OCI-LY7 (cell line): Measurements from ENCODE around the gene TMEM178B. TPM values are rescaled to one million over a fixed set of nuclear protein-coding genes. Genes with fewer than 3 reads are reported as not detected.

Experiments used
- BruUV-seq: library from RNA; stranded (reverse); fragments of 400-500 nt; replicated peaks from 2 replicates; lab custom pipeline; 2021; lab: Mats Ljungman, UMichigan
- CTCF ChIA-PET: fragments of 300-600 bp; sonication (Branson Sonifier 250); formaldehyde crosslinking; loops from one replicate; lab custom pipeline; 2022; ENCODE audit warnings: antibody characterized with exemption; ENCODE audit not compliant: unreplicated experiment; lab: Charles Lee
- POLR2A ChIA-PET: fragments of 300-600 bp; sonication (Branson Sonifier 250); formaldehyde crosslinking; loops from one replicate; lab custom pipeline; 2022; ENCODE audit warnings: antibody characterized with exemption; lab: Charles Lee
- DNase-seq: peaks from one replicate; pipeline ENCODE4 v3.0.0-alpha.2; 2015; ENCODE audit warnings: low spot score
- H2AFZ ChIP-seq: fragments of 200-600 bp; sonication (generic), shearing (Covaris generic); 2 replicates; pipeline ENCODE4 v1.6.1; 2014; ENCODE audit warnings: mild to moderate bottlenecking, antibody characterized with exemption, low read length, moderate library complexity
- H3K27ac ChIP-seq: fragments of 200-600 bp; sonication (generic); 2 replicates; pipeline ENCODE4 v1.5.1; 2014; ENCODE audit warnings: mixed run types, low read depth, mild to moderate bottlenecking, moderate library complexity, low read length, inconsistent platforms; ENCODE audit not compliant: poor library complexity, severe bottlenecking
- H3K36me3 ChIP-seq: fragments of 200-600 bp; sonication (generic); 2 replicates; pipeline ENCODE4 v1.6.1; 2014; ENCODE audit warnings: mild to moderate bottlenecking, antibody characterized with exemption, low read length, moderate library complexity, mixed read lengths; ENCODE audit not compliant: insufficient read depth
- H3K4me1 ChIP-seq: fragments of 200-600 bp; sonication (generic); 2 replicates; pipeline ENCODE4 v1.5.1; 2014; ENCODE audit warnings: mild to moderate bottlenecking, low read length; ENCODE audit not compliant: insufficient read depth, poor library complexity, severe bottlenecking
- H3K4me2 ChIP-seq: fragments of 200-600 bp; sonication (generic); 2 replicates; pipeline ENCODE4 v1.6.1; 2014; ENCODE audit warnings: mild to moderate bottlenecking, low read length
- H3K4me3 ChIP-seq: fragments of 200-600 bp; sonication (generic); 2 replicates; pipeline ENCODE4 v1.5.1; 2014; ENCODE audit warnings: mild to moderate bottlenecking, low read depth, low read length; ENCODE audit not compliant: poor library complexity, severe bottlenecking
- H3K79me2 ChIP-seq: fragments of 200-600 bp; sonication (generic); 2 replicates; pipeline ENCODE4 v1.6.1; 2016; ENCODE audit warnings: low read depth, mild to moderate bottlenecking, low read length, moderate library complexity, mixed read lengths; ENCODE audit not compliant: insufficient read depth
- H3K9me2 ChIP-seq: fragments of 200-600 bp; sonication (generic); 2 replicates; pipeline ENCODE4 v1.6.1; 2016; ENCODE audit warnings: mild to moderate bottlenecking, low read length, mixed read lengths; ENCODE audit not compliant: insufficient read depth
- H3K9me3 ChIP-seq: fragments of 200-600 bp; sonication (generic); 2 replicates; pipeline ENCODE4 v1.6.1; 2014; ENCODE audit warnings: mild to moderate bottlenecking, mixed run types, low read length, mixed read lengths
- H4K20me1 ChIP-seq: fragments of 200-600 bp; sonication (generic); 2 replicates; pipeline ENCODE4 v1.6.1; 2014; ENCODE audit warnings: mild to moderate bottlenecking, antibody characterized with exemption, low read length, moderate library complexity, mixed read lengths; ENCODE audit not compliant: insufficient read depth
- CTCF ChIP-seq: fragments of 200-600 bp; sonication (generic); conservative IDR thresholded peaks from 2 replicates; pipeline ENCODE4 v1.5.1; 2014; ENCODE audit warnings: mild to moderate bottlenecking, antibody characterized with exemption, low read length, moderate library complexity, mixed read lengths
- EZH2phosphoT487 ChIP-seq: fragments of 200-600 bp; sonication (generic); IDR thresholded peaks from 2 replicates; pipeline ENCODE4 v1.6.1; 2018; ENCODE audit warnings: low read depth, borderline replicate concordance, mild to moderate bottlenecking, mixed run types, antibody characterized with exemption, low read length, moderate library complexity, mixed read lengths
- intact Hi-C: fragments of 100-400 bp; cut with micrococcal nuclease; formaldehyde crosslinking; loops from one replicate; pipeline ENCODE4 v1.10.0; 2022; ENCODE audit not compliant: unreplicated experiment
- total RNA-seq, 2 experiments: library from RNA; depleted of rRNA in 1 of 2; stranded (reverse); fragments of >200 nt in 1 of 2; shearing (Covaris generic) in 1 of 2; gene quantifications; 2 replicates each; pipeline ENCODE4 v1.2.3, GENCODE V29; 2014 to 2022

Gene TMEM178B
- total RNA-seq, 2 experiments from 2014 or later: not detected

- Histone ChIP-seq H3K9me3 (no peaks in the 10 kb centered on the region), H3K4me3 (no peak overlapping the region), H4K20me1 (no peaks in the 10 kb centered on the region), H3K36me3 (no peaks in the 10 kb centered on the region), H3K4me1 (no peaks in the 10 kb centered on the region), H2AFZ (no peak overlapping the region), H3K79me2 (no peaks in the 10 kb centered on the region), H3K4me2 (no peak overlapping the region), H3K27ac (no peak overlapping the region), H3K9me2 (no peaks in the 10 kb centered on the region)
- ChIA-PET POLR2A (interaction anchor here (0.7 to 1.2 kb wide), 2 partner anchors 10 to 347 kb away, joined by 3 to 6 read pairs; no protein-coding TSS in a partner anchor), CTCF (no interaction called here)
- no TSS peak for BruUV-seq
- no peak for TF ChIP-seq CTCF
- TF ChIP-seq EZH2phosphoT487: no peak
- intact Hi-C loops: no loop called here
- DNase-seq: no peak
Observed at GRCh38 chr7:141358386-141358785, 284.5 kb downstream of the TMEM178B start.

- no peak overlapping the region for H3K27ac ChIP-seq
- H3K9me2 ChIP-seq: no peaks in the 10 kb centered on the region
- no peak overlapping the region for H3K4me3 ChIP-seq
- no peaks in the 10 kb centered on the region for H3K79me2 ChIP-seq
- no peak for TF ChIP-seq CTCF
- no peak for TF ChIP-seq EZH2phosphoT487
- H3K9me3 ChIP-seq: no peaks in the 10 kb centered on the region
- no peak overlapping the region for H3K4me2 ChIP-seq
- H2AFZ ChIP-seq: no peak overlapping the region
- no peaks in the 10 kb centered on the region for H4K20me1 ChIP-seq
- CTCF ChIA-PET: no interaction called here
- no peaks in the 10 kb centered on the region for H3K36me3 ChIP-seq
- intact Hi-C loops: no loop called here
- H3K4me1 ChIP-seq: no peaks in the 10 kb centered on the region
- DNase-seq: no peak
- BruUV-seq: no TSS peak
- POLR2A ChIA-PET: interaction anchor here (1.2 kb wide), 1 partner anchor 11 kb away, joined by 6 read pairs; no protein-coding TSS in a partner anchor
Observed at GRCh38 chr7:141359262-141359661, 285.4 kb downstream of the TMEM178B start.

GRCh38 chr7:141359740-141360415 lies 286.0 kb downstream of the TMEM178B start:
- H3K4me2 ChIP-seq: no peak overlapping the region
- no peak overlapping the region for H2AFZ ChIP-seq
- no peaks in the 10 kb centered on the region for H3K4me1 ChIP-seq
- no peaks in the 10 kb centered on the region for H4K20me1 ChIP-seq
- ChIA-PET POLR2A (no interaction called here), CTCF (no interaction called here)
- no peaks in the 10 kb centered on the region for H3K36me3 ChIP-seq
- no peaks in the 10 kb centered on the region for H3K9me3 ChIP-seq
- no peak for TF ChIP-seq CTCF
- H3K4me3 ChIP-seq: no peak overlapping the region
- no peaks in the 10 kb centered on the region for H3K9me2 ChIP-seq
- intact Hi-C loops: no loop called here
- no peak for DNase-seq
- BruUV-seq: no TSS peak
- no peak overlapping the region for H3K27ac ChIP-seq
- H3K79me2 ChIP-seq: no peaks in the 10 kb centered on the region
